Neuronal stem cell (in vitro differentiated cells): ENCODE measurements around the gene ANKRD27.
"Not testable (repeated sequence)": the region's sequence is repeated elsewhere in the genome, so short reads cannot be mapped to it uniquely, and the experiment has no call there.

Experiments used
- DNase-seq: peaks from one replicate; pipeline ENCODE4 v3.0.0-alpha.2; 2013; ENCODE audit warnings: low spot score
- H2AFZ ChIP-seq: one replicate; pipeline ENCODE4 v1.6.1; 2013; ENCODE audit warnings: mild to moderate bottlenecking, low read length, inconsistent platforms
- H2AK5ac ChIP-seq: 2 replicates; pipeline ENCODE4 v1.6.1; 2013; ENCODE audit warnings: low read depth, mild to moderate bottlenecking, inconsistent platforms, low read length, moderate library complexity, mixed read lengths
- H2BK120ac ChIP-seq: 2 replicates; pipeline ENCODE4 v1.6.1; 2013; ENCODE audit warnings: low read depth, mild to moderate bottlenecking, inconsistent platforms, low read length, moderate library complexity, mixed read lengths
- H2BK12ac ChIP-seq: one replicate; pipeline ENCODE4 v1.6.1; 2013; ENCODE audit warnings: low read length, inconsistent platforms
- H2BK15ac ChIP-seq: 2 replicates; pipeline ENCODE4 v1.6.1; 2013; ENCODE audit warnings: mild to moderate bottlenecking, low read length, inconsistent platforms, mixed read lengths
- H2BK5ac ChIP-seq: one replicate; pipeline ENCODE4 v1.6.1; 2013; ENCODE audit warnings: inconsistent platforms, mild to moderate bottlenecking, low read length, moderate library complexity
- H3K14ac ChIP-seq: one replicate; pipeline ENCODE4 v1.6.1; 2013; ENCODE audit warnings: low read length, inconsistent platforms
- H3K18ac ChIP-seq: 2 replicates; pipeline ENCODE4 v1.6.1; 2013; ENCODE audit warnings: low read length, inconsistent platforms
- H3K23ac ChIP-seq: 2 replicates; pipeline ENCODE4 v1.6.1; 2013; ENCODE audit warnings: low read depth, mild to moderate bottlenecking, mixed read lengths, low read length, inconsistent platforms; ENCODE audit not compliant: poor library complexity
- H3K27ac ChIP-seq: replicated peaks from 3 replicates; pipeline ENCODE4 v1.5.1; 2013; ENCODE audit warnings: low read length, inconsistent platforms
- H3K27me3 ChIP-seq, 3 experiments: 2 replicates each; pipeline ENCODE4 v1.6.1; 2013; ENCODE audit warnings: low read length in 3 of 3, mild to moderate bottlenecking in 2 of 3, inconsistent platforms in 1 of 3, low read depth in 1 of 3, mixed read lengths in 1 of 3, moderate library complexity in 1 of 3; ENCODE audit not compliant: control insufficient read depth in 3 of 3, insufficient read depth in 3 of 3
- H3K36me3 ChIP-seq, 2 donors: replicated peaks in 1 of 2; 2 replicates each; pipeline ENCODE4 v1.6.1; 2013; ENCODE audit warnings: low read length in 2 of 2; ENCODE audit not compliant: control insufficient read depth in 2 of 2, insufficient read depth in 2 of 2
- H3K4ac ChIP-seq: 2 replicates; pipeline ENCODE4 v1.6.1; 2013; ENCODE audit warnings: inconsistent platforms, mild to moderate bottlenecking, low read length, moderate library complexity
- H3K4me1 ChIP-seq, 2 donors: 1 replicate in 1 of 2; 2 replicates in 1 of 2; pipeline ENCODE4 v1.6.1; 2013; ENCODE audit warnings: low read length in 2 of 2, low read depth in 1 of 2; ENCODE audit not compliant: control insufficient read depth in 2 of 2, insufficient read depth in 1 of 2
- H3K4me2 ChIP-seq: one replicate; pipeline ENCODE4 v1.6.1; 2013; ENCODE audit warnings: mild to moderate bottlenecking, low read length, inconsistent platforms; ENCODE audit not compliant: insufficient read depth, poor library complexity, severe bottlenecking
- H3K4me3 ChIP-seq, 2 donors: 2 replicates each; pipeline ENCODE4 v1.5.1; 2013; ENCODE audit warnings: low read length in 2 of 2, mild to moderate bottlenecking in 2 of 2, inconsistent platforms in 1 of 2, moderate library complexity in 1 of 2
- H3K79me1 ChIP-seq: one replicate; pipeline ENCODE4 v1.6.1; 2013; ENCODE audit warnings: low read depth, mild to moderate bottlenecking, inconsistent platforms, low read length, moderate library complexity
- H3K9ac ChIP-seq: one replicate; pipeline ENCODE4 v1.6.1; 2013; ENCODE audit warnings: mild to moderate bottlenecking, low read depth, low read length, inconsistent platforms; ENCODE audit not compliant: poor library complexity
- H3K9me3 ChIP-seq, 2 donors: replicated peaks in 1 of 2; 2 replicates each; pipeline versions ENCODE3 to v1.6.1; 2013; ENCODE audit warnings: low read length in 2 of 2, mild to moderate bottlenecking in 2 of 2, inconsistent platforms in 1 of 2, low read depth in 1 of 2, mixed read lengths in 1 of 2, moderate library complexity in 1 of 2; ENCODE audit not compliant: control insufficient read depth in 2 of 2, insufficient read depth in 1 of 2
- H4K8ac ChIP-seq: one replicate; pipeline ENCODE4 v1.6.1; 2013; ENCODE audit warnings: low read depth, mild to moderate bottlenecking, inconsistent platforms, low read length, moderate library complexity
- H4K91ac ChIP-seq: one replicate; pipeline ENCODE4 v1.6.1; 2013; ENCODE audit warnings: low read length, low read depth, mild to moderate bottlenecking, inconsistent platforms; ENCODE audit not compliant: poor library complexity
- WGBS, 2 donors: extraction: QIAGEN DNeasy Blood & Tissue Kit; methylation state at CpG; one replicate each; pipeline ENCODE4 v1.1.7; 2013; ENCODE audit warnings: missing lambda C conversion rate in 2 of 2, mixed read lengths in 1 of 2; ENCODE audit not compliant: insufficient read length in 2 of 2, insufficient replicate concordance in 1 of 2; ENCODE audit errors: extremely low coverage in 2 of 2; 5-methylcytosine and 5-hydroxymethylcytosine counted together

The ANKRD27 gene

DNA sequence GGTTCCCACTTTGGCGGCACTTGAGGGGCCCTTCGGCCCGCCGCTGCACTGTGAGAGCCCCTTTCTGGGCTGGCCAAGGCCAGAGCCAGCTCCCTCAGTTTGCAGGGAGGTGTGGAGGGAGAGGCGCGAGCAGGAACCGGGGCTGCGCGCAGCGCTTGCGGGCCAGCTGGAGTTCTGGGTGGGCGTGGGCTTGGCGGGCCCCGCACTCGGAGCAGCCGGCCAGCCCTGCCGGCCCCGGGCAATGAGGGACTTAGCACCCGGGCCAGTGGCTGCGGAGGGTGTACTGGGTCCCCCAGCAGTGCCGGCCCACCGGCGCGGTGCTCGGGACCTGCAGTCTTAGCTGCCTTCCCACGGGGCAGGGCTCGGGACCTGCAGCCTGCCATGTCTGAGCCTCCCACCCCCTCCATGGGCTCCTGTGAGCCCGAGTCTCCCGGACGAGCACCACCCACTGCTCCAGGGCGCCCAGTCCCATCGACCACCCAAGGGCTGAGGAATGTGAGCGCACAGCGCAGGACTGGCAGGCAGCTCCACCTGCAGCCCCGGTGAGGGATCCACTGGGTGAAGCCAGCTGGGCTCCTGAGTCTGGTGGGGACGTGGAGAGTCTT, 103.4 kb downstream of the ANKRD27 start:
- WGBS, 2 donors: no CpG with 5 or more reads among the region's 36 CpGs
- not testable (repeated sequence) for H3K9ac ChIP-seq, H2BK120ac ChIP-seq, H3K27me3 ChIP-seq, H3K36me3 ChIP-seq, H3K27ac ChIP-seq, H2BK15ac ChIP-seq, H2BK12ac ChIP-seq, H3K4me3 ChIP-seq, H2AFZ ChIP-seq, H3K4ac ChIP-seq, H3K4me1 ChIP-seq, H3K79me1 ChIP-seq, H3K14ac ChIP-seq, H3K9me3 ChIP-seq, DNase-seq, H2BK5ac ChIP-seq, H3K18ac ChIP-seq, H3K23ac ChIP-seq, H4K8ac ChIP-seq, H2AK5ac ChIP-seq, H3K4me2 ChIP-seq, H4K91ac ChIP-seq

DNA sequence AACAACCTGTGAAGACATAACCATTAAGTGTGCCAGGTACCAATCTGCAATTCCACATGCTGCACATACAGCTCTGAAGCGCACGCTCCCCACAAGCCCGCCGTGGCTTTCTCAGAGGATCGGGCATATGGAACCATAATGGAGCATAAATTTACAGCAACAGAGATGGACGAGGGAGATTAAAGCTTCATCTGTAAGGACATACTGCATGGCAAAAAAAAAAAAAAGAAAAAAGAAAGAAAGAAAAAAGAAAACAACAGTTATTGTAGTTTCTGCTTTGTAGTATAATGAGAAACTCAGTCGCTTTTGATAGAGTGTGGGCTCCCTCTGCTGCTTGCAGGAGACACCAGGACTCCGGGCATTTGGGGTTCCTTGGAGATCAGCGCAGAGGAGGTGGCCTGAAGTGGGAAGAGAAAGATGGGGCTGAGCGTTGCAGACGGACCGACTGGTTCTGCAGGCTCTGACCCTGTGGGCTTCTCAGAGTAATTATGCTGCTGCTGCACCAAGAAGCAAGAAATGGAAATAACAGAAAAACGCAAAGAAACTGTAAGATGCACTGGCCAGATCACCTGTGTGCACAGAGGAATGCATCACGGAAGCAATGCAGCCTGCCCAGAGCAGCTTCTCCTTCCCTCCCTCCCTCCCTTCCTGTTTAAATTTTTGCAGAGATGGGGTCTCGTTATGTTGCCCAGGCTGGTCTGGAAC, 104.7 kb downstream of the ANKRD27 start:
- Histone ChIP-seq H2AK5ac (no peak overlapping the region), H3K79me1 (no peaks in the 10 kb centered on the region), H3K27ac (no peak overlapping the region), H3K18ac (no peak overlapping the region), H3K4me2 (no peak overlapping the region), H3K9me3 (no peaks in the 10 kb centered on the region), H3K4me1 (no peaks in the 10 kb centered on the region), H3K36me3 (no peaks in the 10 kb centered on the region), H2BK12ac (no peak overlapping the region), H3K4ac (no peak overlapping the region), H3K4me3 (no peak overlapping the region), H3K9ac (no peak overlapping the region), H2BK5ac (no peak overlapping the region), H2AFZ (peak overlapping the region; percentile 24), H3K23ac (no peak overlapping the region), H2BK15ac (no peak overlapping the region), H2BK120ac (no peak overlapping the region), H4K8ac (no peak overlapping the region), H4K91ac (no peak overlapping the region), H3K27me3 (peaks cover 0 to 3% (median 0%) of the 10 kb centered on the region in 3 experiments), H3K14ac (no peak overlapping the region)
- DNase-seq: peak; percentile 58
- WGBS, 2 donors: no CpG with 5 or more reads among the region's 15 CpGs

DNA sequence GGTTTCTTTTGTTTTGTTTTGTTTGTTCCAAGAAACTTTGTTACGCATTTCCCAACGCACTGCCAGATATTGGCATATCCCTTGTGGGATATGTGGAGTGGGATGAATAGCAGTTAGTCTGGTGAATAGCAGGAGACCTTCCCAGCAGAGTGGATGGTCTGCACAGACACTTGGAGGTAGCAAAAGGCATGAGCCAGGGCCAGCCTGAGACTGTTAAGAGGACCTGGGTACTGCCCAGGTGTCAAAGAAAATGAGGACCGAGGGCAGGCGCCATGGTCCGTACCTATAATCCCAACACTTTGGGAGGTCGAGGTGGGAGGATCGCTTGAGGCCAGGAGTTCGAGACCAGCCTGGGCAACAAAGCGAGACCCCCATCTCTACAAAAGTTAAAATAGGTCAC, 107.5 kb downstream of the ANKRD27 start:
- Histone ChIP-seq H4K91ac (no peak overlapping the region), H3K27me3 (peaks cover 0 to 3% (median 0%) of the 10 kb centered on the region in 3 experiments), H2BK12ac (no peak overlapping the region), H2AFZ (no peak overlapping the region), H3K27ac (no peak overlapping the region), H3K18ac (no peak overlapping the region), H3K9me3 (no peaks in the 10 kb centered on the region), H2BK120ac (no peak overlapping the region), H2BK15ac (no peak overlapping the region), H3K23ac (no peak overlapping the region), H3K4me2 (no peak overlapping the region), H2AK5ac (no peak overlapping the region), H3K79me1 (no peaks in the 10 kb centered on the region), H3K14ac (no peak overlapping the region), H3K36me3 (no peaks in the 10 kb centered on the region), H4K8ac (no peak overlapping the region), H2BK5ac (no peak overlapping the region), H3K4me1 (no peaks in the 10 kb centered on the region), H3K4me3 (no peak overlapping the region), H3K4ac (no peak overlapping the region), H3K9ac (no peak overlapping the region)
- DNase-seq: no peak
- no CpG with 5 or more reads among the region's 9 CpGs for WGBS, 2 donors

DNA sequence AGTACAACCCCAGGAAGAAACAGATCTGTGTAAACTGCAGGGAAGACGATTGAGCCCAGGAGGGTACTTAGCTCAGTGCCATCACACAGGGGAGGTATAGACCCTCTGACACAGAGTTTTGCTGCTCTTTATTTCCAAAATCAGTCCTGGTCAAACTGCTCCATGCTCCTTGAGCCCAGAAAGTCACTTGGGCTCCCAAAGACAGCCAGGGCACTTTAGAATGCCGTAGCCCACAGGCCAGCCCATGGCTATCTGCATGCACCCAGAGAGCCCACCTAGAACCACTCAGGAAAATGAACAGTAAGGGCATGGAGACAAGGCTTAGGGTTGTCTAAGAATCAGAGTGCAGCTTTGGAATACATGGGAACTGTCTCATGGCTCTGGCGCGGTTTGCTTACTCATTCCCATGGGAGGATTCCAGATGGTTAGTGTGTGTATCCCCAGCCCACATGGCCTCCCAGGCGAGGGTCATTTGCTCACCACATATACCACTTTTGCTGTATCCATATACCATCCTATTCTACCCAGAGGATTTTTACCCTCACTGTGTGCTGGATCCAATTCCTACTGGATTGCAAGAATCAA, 108.6 kb downstream of the ANKRD27 start:
- no peak overlapping the region for H3K4me3 ChIP-seq
- no peak overlapping the region for H3K14ac ChIP-seq
- H2BK15ac ChIP-seq: no peak overlapping the region
- H4K8ac ChIP-seq: no peak overlapping the region
- H3K18ac ChIP-seq: no peak overlapping the region
- no peak overlapping the region for H2AK5ac ChIP-seq
- no peak overlapping the region for H2BK5ac ChIP-seq
- no peak overlapping the region for H3K23ac ChIP-seq
- peaks cover 0 to 3% (median 0%) of the 10 kb centered on the region in 3 experiments for H3K27me3 ChIP-seq
- WGBS, 2 donors: no CpG with 5 or more reads among the region's 5 CpGs
- no peak overlapping the region for H2BK12ac ChIP-seq
- H3K9ac ChIP-seq: no peak overlapping the region
- H3K4ac ChIP-seq: no peak overlapping the region
- no peak for DNase-seq
- H3K4me1 ChIP-seq: no peaks in the 10 kb centered on the region
- no peaks in the 10 kb centered on the region for H3K9me3 ChIP-seq
- H2AFZ ChIP-seq: no peak overlapping the region
- H3K4me2 ChIP-seq: no peak overlapping the region
- H4K91ac ChIP-seq: no peak overlapping the region
- no peaks in the 10 kb centered on the region for H3K79me1 ChIP-seq
- H2BK120ac ChIP-seq: no peak overlapping the region
- no peaks in the 10 kb centered on the region for H3K36me3 ChIP-seq
- no peak overlapping the region for H3K27ac ChIP-seq
